GM18520 (cell line): ENCODE data around the gene ARID5A.
"Not testable (repeated sequence)": the region's sequence is repeated elsewhere in the genome, so short reads cannot be mapped to it uniquely, and the experiment has no call there.

Source experiments
- ATAC-seq: cut with Tn5 transposase; IDR thresholded peaks from one replicate; pipeline ENCODE4 v1.9.1; 2021; ENCODE audit not compliant: unreplicated experiment

ARID5A gene

GRCh38 chr2:96553957-96554292 is 17.4 kb downstream of the ARID5A start:
- ATAC-seq = not testable (repeated sequence)

GRCh38 chr2:96554293-96555145 is 18.0 kb downstream of the ARID5A start:
- no peak for ATAC-seq

GRCh38 chr2:96555146-96555610 is 18.6 kb downstream of the ARID5A start:
- ATAC-seq = no peak

- no peak for ATAC-seq
Measured at GRCh38 chr2:96556441-96557330, 20.1 kb downstream of the ARID5A start.

GRCh38 chr2:96557421-96557820 is 20.9 kb downstream of the ARID5A start:
- not testable (repeated sequence) for ATAC-seq

- ATAC-seq = no peak
Measured at GRCh38 chr2:96558061-96558460, 21.5 kb downstream of the ARID5A start.

GRCh38 chr2:96558485-96558884 is 21.9 kb downstream of the ARID5A start:
- no peak for ATAC-seq

- no peak for ATAC-seq
Measured at GRCh38 chr2:96564026-96564425, 27.5 kb downstream of the ARID5A start.

GRCh38 chr2:96564563-96564962 is 28.0 kb downstream of the ARID5A start:
- no peak for ATAC-seq

GRCh38 chr2:96565111-96565510 is 28.6 kb downstream of the ARID5A start:
- ATAC-seq = no peak

GRCh38 chr2:96568094-96568493 is 31.5 kb downstream of the ARID5A start:
- no peak for ATAC-seq

GRCh38 chr2:96574364-96574763 is 37.8 kb downstream of the ARID5A start:
- no peak for ATAC-seq

GRCh38 chr2:96575785-96576456 is 39.4 kb downstream of the ARID5A start:
- no peak for ATAC-seq

GRCh38 chr2:96577501-96577900 is 40.9 kb downstream of the ARID5A start:
- no peak for ATAC-seq

- ATAC-seq = no peak
Measured at GRCh38 chr2:96578731-96579130, 42.2 kb downstream of the ARID5A start.

- ATAC-seq = no peak
Measured at GRCh38 chr2:96579422-96579821, 42.9 kb downstream of the ARID5A start.

- ATAC-seq = no peak
Measured at GRCh38 chr2:96580771-96581170, 44.2 kb downstream of the ARID5A start.

- no peak for ATAC-seq
Measured at GRCh38 chr2:96584017-96584416, 47.5 kb downstream of the ARID5A start.

- no peak for ATAC-seq
Measured at GRCh38 chr2:96587843-96588242, 51.3 kb downstream of the ARID5A start.

GRCh38 chr2:96591054-96591453 is 54.5 kb downstream of the ARID5A start:
- no peak for ATAC-seq

GRCh38 chr2:96591494-96591893 is 54.9 kb downstream of the ARID5A start:
- no peak for ATAC-seq
